ENCODE results near the gene TADA2B. TPM values are rescaled to one million over a fixed set of nuclear protein-coding genes. Genes with fewer than 3 reads are reported as not detected.

The TADA2B gene
- total and polyA plus RNA-seq, 2 of the 4 experiments (the other 2 are of a cell fraction): 6.1 to 8.6 TPM

DNA sequence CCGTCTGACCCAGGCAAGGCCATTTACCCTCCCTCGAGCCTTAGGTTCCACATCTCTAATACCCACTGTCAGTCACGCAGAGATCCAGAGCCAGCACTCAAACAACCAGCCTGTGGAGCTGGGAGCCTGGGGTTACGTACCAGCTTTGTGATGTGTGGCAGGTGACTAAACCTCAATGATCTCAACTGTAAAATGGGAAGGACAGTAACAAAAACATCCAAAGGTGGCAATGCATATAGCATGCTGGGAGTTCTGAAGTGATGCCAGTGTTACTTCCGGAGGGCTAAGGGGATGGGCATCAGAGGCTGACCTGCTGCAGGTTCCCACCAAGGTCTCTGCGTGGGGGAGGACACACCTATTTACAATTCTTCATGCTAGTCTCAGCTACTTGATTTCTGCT is 18.6 kb downstream of the TADA2B start:
- H2BK120ac ChIP-seq (ENCODE audit: low read depth, low read length): no peak overlapping the region
- CTCF ChIA-PET: no interaction called here
- in situ Hi-C loops (cut with MboI; ENCODE audit: low sequenced_read_pairs): no loop called here
- dilution Hi-C loops (cut with HindIII; ENCODE audit: low sequenced_read_pairs, unreplicated experiment): no loop called here
- peaks cover 17% of the 10 kb centered on the region for H4K20me1 ChIP-seq (ENCODE audit: insufficient read depth, low read length)
- peaks cover 45% of the 10 kb centered on the region for H3K36me3 ChIP-seq (ENCODE audit: control insufficient read depth, insufficient read depth, low read length)
- ATAC-seq (ENCODE audit: low read depth): no peak
- TF ChIP-seq BHLHE40 (IDR thresholded peaks at IDR 0.05; ENCODE audit: low read depth, low read length): no peak
- no peak overlapping the region for H2BK5ac ChIP-seq (ENCODE audit: low read depth, low read length, poor library complexity, severe bottlenecking)
- no peak overlapping the region for H3K23ac ChIP-seq (ENCODE audit: low read depth, low read length)
- H3K4me3 ChIP-seq (ENCODE audit: insufficient read depth, low read depth, low read length): no peak overlapping the region
- no peak overlapping the region for H3K4me2 ChIP-seq (ENCODE audit: low read depth, low read length)
- H4K8ac ChIP-seq (ENCODE audit: low read depth in 2 of 2, low read length in 2 of 2): no peak overlapping the region
- no peak overlapping the region for H4K5ac ChIP-seq (ENCODE audit: low read depth, low read length)
- H3K18ac ChIP-seq (ENCODE audit: low read depth, low read length): no peak overlapping the region
- no peaks in the 10 kb centered on the region for H3K9me3 ChIP-seq (ENCODE audit: control insufficient read depth, insufficient read depth, low read length)
- H3K56ac ChIP-seq (ENCODE audit: extremely low read depth, insufficient read depth, low read length): no peak overlapping the region
- no TSS peak for BruUV-seq (replicated peaks)
- H3K4ac ChIP-seq (ENCODE audit: low read depth, low read length): no peak overlapping the region
- no peak overlapping the region for H3K14ac ChIP-seq (replicated peaks; ENCODE audit: low read depth, low read length)
- H3K27ac ChIP-seq (ENCODE audit: insufficient read depth, low read length): no peak overlapping the region
- no peak for DNase-seq
- peaks cover 3% of the 10 kb centered on the region; the same call in 1 of the 2 replicates for H3K9me1 ChIP-seq (ENCODE audit: insufficient read depth, low read length)
- H3K27me3 ChIP-seq (ENCODE audit: control insufficient read depth, insufficient read depth, low read length): no peaks in the 10 kb centered on the region
- H3K9ac ChIP-seq (ENCODE audit: low read depth, low read length): no peak overlapping the region
- intact Hi-C loops (cut with micrococcal nuclease): no loop called here
- no peak overlapping the region for H4K91ac ChIP-seq (ENCODE audit: insufficient read depth, low read depth, low read length)
- POLR2A ChIA-PET (ENCODE audit: unreplicated experiment): no interaction called here
- H2BK20ac ChIP-seq (ENCODE audit: low read depth, low read length): no peak overlapping the region
- H3K4me1 ChIP-seq (ENCODE audit: control insufficient read depth, insufficient read depth, low read length): peaks cover 3% of the 10 kb centered on the region; the same call in 1 of the 2 replicates
- no peak overlapping the region for H2AK9ac ChIP-seq (replicated peaks; ENCODE audit: low read depth, low read length, poor library complexity)
- no peak overlapping the region for H2AFZ ChIP-seq (replicated peaks; ENCODE audit: low read length, poor library complexity)
- H3K79me1 ChIP-seq (ENCODE audit: low read depth in 1 of 2, low read length in 2 of 2): peaks cover 42 to 53% of the 10 kb centered on the region in 2 experiments
- H2BK15ac ChIP-seq (ENCODE audit: low read depth, low read length): no peak overlapping the region
- WGBS, 2 experiments (ENCODE audit: extremely low coverage in 2 of 2, insufficient read length in 1 of 2): 93% methylated on average over 3 of the region's 6 CpGs; no CpG with 5 or more reads in 1 of the 2 experiments
- H2AK5ac ChIP-seq (ENCODE audit: low read depth, low read length): no peak overlapping the region

All from IMR-90 (cell line).